ENCODE results near the gene ANKRD52.
A peak's percentile ranks its signal among the peaks of the same experiment; 100 is the strongest.

ANKRD52 gene

GRCh38 chr12:56237552-56237951 is 20.6 kb downstream of the ANKRD52 start:
- no peak for DNase-seq

GRCh38 chr12:56236985-56237384 is 21.2 kb downstream of the ANKRD52 start:
- DNase-seq, result no peak

GRCh38 chr12:56236091-56236490 is 22.1 kb downstream of the ANKRD52 start:
- DNase-seq, result no peak

- no peak for DNase-seq
These were observed 23.3 kb downstream of the ANKRD52 start for GRCh38 chr12:56234746-56235436.

GRCh38 chr12:56231184-56231582 is 27.0 kb downstream of the ANKRD52 start:
- no peak for DNase-seq

GRCh38 chr12:56230432-56231183 is 27.6 kb downstream of the ANKRD52 start:
- DNase-seq, result no peak

GRCh38 chr12:56229916-56230431 is 28.2 kb downstream of the ANKRD52 start, which contains the start of gene SLC39A5:
SLC39A5 (plus strand) TSS chr12:56230051; CDS start chr12:56231275, 1,224 bp downstream.
- no peak for DNase-seq

GRCh38 chr12:56229082-56229481 is 29.1 kb downstream of the ANKRD52 start:
- DNase-seq, result no peak

- DNase-seq, result no peak
These were observed 33.2 kb downstream of the ANKRD52 start for GRCh38 chr12:56224954-56225353.

GRCh38 chr12:56224102-56224701 is 34.0 kb downstream of the ANKRD52 start, which contains the start of gene NABP2:
NABP2 (plus strand) TSS chr12:56224342; CDS start chr12:56224857, 515 bp downstream.
- peak; percentile 93 for DNase-seq

GRCh38 chr12:56223571-56224101 is 34.5 kb downstream of the ANKRD52 start:
- no peak for DNase-seq

- no peak for DNase-seq
These were observed 35.7 kb downstream of the ANKRD52 start for GRCh38 chr12:56222531-56222895.

- DNase-seq, result peak; percentile 91
These were observed 36.2 kb downstream of the ANKRD52 start, which contains the start of gene RNF41 for GRCh38 chr12:56221757-56222530. RNF41 (minus strand) TSS chr12:56221922; CDS start chr12:56214047, 7,875 bp downstream.

GRCh38 chr12:56221232-56221756 is 36.9 kb downstream of the ANKRD52 start:
- no peak for DNase-seq

- DNase-seq, result no peak
These were observed 37.5 kb downstream of the ANKRD52 start for GRCh38 chr12:56220611-56221231.

- DNase-seq, result no peak
These were observed 38.3 kb downstream of the ANKRD52 start for GRCh38 chr12:56219840-56220239.

GRCh38 chr12:56216461-56216860 is 41.7 kb downstream of the ANKRD52 start:
- DNase-seq, result no peak

GRCh38 chr12:56213878-56214277 is 44.3 kb downstream of the ANKRD52 start:
- DNase-seq, result no peak

GRCh38 chr12:56212361-56212760 is 45.8 kb downstream of the ANKRD52 start:
- no peak for DNase-seq

GRCh38 chr12:56208006-56208405 is 50.2 kb downstream of the ANKRD52 start:
- DNase-seq, result no peak

GRCh38 chr12:56206452-56207166 is 51.6 kb downstream of the ANKRD52 start:
- peak; percentile 37 for DNase-seq
